ENCODE data around the gene RNF157.
"Not testable (repeated sequence)": the region's sequence is repeated elsewhere in the genome, so short reads cannot be mapped to it uniquely, and the experiment has no call there.

The RNF157 gene

GRCh38 chr17:76237859-76238313 lies 2.4 kb downstream of the RNF157 start:
- H3K36me3 ChIP-seq: peaks cover 4% of the 10 kb centered on the region
- H3K9me3 ChIP-seq (ENCODE audit: severe bottlenecking): peaks cover 4% of the 10 kb centered on the region
- no peak for DNase-seq
- H3K27ac ChIP-seq: no peak overlapping the region
- no peaks in the 10 kb centered on the region for H3K27me3 ChIP-seq (ENCODE audit: insufficient read depth, low read depth, severe bottlenecking)
- TF ChIP-seq CTCF (IDR thresholded peaks at IDR 0.05; ENCODE audit: low read depth, low read length): no peak
- H3K4me3 ChIP-seq (ENCODE audit: low read depth, low read length): no peak overlapping the region

- H3K27ac ChIP-seq: no peak overlapping the region
- H3K4me3 ChIP-seq (ENCODE audit: low read depth, low read length): no peak overlapping the region
- DNase-seq: no peak
- peaks cover 4% of the 10 kb centered on the region for H3K36me3 ChIP-seq
- TF ChIP-seq CTCF (IDR thresholded peaks at IDR 0.05; ENCODE audit: low read depth, low read length): no peak
- H3K27me3 ChIP-seq (ENCODE audit: insufficient read depth, low read depth, severe bottlenecking): no peaks in the 10 kb centered on the region
- peaks cover 4% of the 10 kb centered on the region for H3K9me3 ChIP-seq (ENCODE audit: severe bottlenecking)
These were observed 3.7 kb downstream of the RNF157 start for GRCh38 chr17:76236603-76237002.

- no peak for DNase-seq
- Histone ChIP-seq H3K9me3 (ENCODE audit: severe bottlenecking) (peaks cover 4% of the 10 kb centered on the region), H3K36me3 (peaks cover 2% of the 10 kb centered on the region), H3K4me3 (ENCODE audit: low read depth, low read length) (no peak overlapping the region), H3K27ac (no peak overlapping the region), H3K27me3 (ENCODE audit: insufficient read depth, low read depth, severe bottlenecking) (no peaks in the 10 kb centered on the region)
- TF ChIP-seq CTCF (IDR thresholded peaks at IDR 0.05; ENCODE audit: low read depth, low read length): no peak
These were observed 4.4 kb downstream of the RNF157 start for GRCh38 chr17:76235883-76236282.

DNA sequence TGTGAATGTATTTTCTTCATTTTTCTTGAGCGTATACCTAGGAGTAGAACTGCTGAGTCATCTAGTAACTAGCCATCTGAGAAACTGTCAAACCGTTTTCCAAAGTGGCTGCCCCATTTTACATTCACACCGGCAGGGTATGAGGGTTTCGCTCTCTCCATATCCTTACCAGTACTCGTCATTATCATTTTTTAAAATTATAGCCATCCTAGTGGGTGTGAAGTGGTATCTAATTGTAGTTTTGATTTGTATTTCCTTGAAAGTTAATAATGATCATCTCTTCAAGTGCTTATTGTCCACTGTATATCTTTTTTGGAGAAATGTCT lies 6.0 kb downstream of the RNF157 start:
- H3K9me3 ChIP-seq (ENCODE audit: severe bottlenecking): no peaks in the 10 kb centered on the region
- H3K4me3 ChIP-seq (ENCODE audit: low read depth, low read length): no peak overlapping the region
- no peak for TF ChIP-seq CTCF (IDR thresholded peaks at IDR 0.05; ENCODE audit: low read depth, low read length)
- no peaks in the 10 kb centered on the region; the same call in 1 of the 2 replicates for H3K36me3 ChIP-seq
- H3K27me3 ChIP-seq (ENCODE audit: insufficient read depth, low read depth, severe bottlenecking): no peaks in the 10 kb centered on the region
- no peak overlapping the region for H3K27ac ChIP-seq
- DNase-seq: no peak

DNA sequence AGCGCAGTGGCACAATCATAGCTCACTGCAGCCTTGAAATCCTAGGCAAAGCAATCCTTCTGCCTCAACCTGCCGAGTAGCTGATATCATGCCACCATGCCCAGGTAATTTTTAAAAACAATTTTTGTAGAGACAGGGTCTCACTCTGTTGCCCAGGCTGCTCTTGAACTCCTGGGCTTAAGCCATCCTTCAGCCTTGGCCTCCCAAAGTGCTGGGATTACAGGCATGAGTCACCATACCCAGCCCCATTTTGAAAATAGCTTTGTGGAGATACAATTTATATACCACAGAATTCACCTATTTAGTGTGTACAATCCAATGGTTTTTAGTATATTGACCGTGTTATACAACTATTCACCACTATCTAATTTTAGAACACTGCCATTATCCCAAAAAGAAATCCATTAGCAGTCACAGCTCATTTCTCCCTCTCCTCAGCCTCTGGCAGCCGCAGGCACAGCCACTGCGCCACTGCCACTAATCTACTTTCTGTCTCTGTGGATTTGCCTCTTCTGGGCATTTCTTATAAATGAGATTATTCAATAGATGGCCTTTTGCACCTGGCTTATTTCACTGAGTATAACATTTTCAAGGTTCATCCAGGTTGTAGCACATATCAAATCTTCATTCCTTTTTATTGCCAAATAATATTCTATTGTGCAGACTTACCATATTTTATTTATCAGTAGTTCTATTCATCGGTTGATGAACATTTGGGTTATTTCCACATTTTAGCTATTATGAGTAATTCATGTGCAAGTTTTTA lies 6.5 kb downstream of the RNF157 start:
- H3K27me3 ChIP-seq (ENCODE audit: insufficient read depth, low read depth, severe bottlenecking): no peaks in the 10 kb centered on the region
- no peaks in the 10 kb centered on the region; the same call in 1 of the 2 replicates for H3K36me3 ChIP-seq
- no peak for TF ChIP-seq CTCF (IDR thresholded peaks at IDR 0.05; ENCODE audit: low read depth, low read length)
- no peaks in the 10 kb centered on the region for H3K9me3 ChIP-seq (ENCODE audit: severe bottlenecking)
- no peak for DNase-seq
- H3K4me3 ChIP-seq (ENCODE audit: low read depth, low read length): no peak overlapping the region
- no peak overlapping the region for H3K27ac ChIP-seq

DNA sequence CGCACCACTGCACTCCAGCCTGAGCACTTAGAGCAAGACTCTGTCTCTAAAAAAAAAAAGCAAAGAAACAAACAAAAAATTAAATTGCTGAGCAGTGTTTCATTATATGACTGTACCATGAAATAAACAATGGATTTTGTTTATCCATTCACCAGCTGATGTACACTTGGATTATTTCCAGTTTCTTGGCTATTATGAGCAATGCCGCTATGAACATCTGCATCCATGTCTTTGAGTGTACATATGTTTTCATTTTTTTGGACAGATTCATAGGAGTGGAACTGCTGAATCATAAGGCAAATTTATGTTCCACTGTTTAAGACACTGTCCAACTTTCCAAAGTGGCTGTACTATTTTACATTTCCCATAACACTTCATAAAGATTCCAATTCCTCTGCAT lies 8.0 kb downstream of the RNF157 start:
- Histone ChIP-seq H3K4me3 (ENCODE audit: low read depth, low read length) (no peak overlapping the region), H3K9me3 (ENCODE audit: severe bottlenecking) (no peaks in the 10 kb centered on the region), H3K27ac (no peak overlapping the region), H3K27me3 (ENCODE audit: insufficient read depth, low read depth, severe bottlenecking) (no peaks in the 10 kb centered on the region), H3K36me3 (no peaks in the 10 kb centered on the region)
- DNase-seq: no peak
- no peak for TF ChIP-seq CTCF (IDR thresholded peaks at IDR 0.05; ENCODE audit: low read depth, low read length)

GRCh38 chr17:76226749-76227148 lies 13.5 kb downstream of the RNF157 start:
- not testable (repeated sequence) for H3K9me3 ChIP-seq (ENCODE audit: severe bottlenecking); DNase-seq; H3K27me3 ChIP-seq (ENCODE audit: insufficient read depth, low read depth, severe bottlenecking); H3K27ac ChIP-seq; H3K4me3 ChIP-seq (ENCODE audit: low read depth, low read length); H3K36me3 ChIP-seq

- not testable (repeated sequence) for H3K9me3 ChIP-seq (ENCODE audit: severe bottlenecking); H3K4me3 ChIP-seq (ENCODE audit: low read depth, low read length); H3K36me3 ChIP-seq; H3K27me3 ChIP-seq (ENCODE audit: insufficient read depth, low read depth, severe bottlenecking); DNase-seq; H3K27ac ChIP-seq
These were observed 14.8 kb downstream of the RNF157 start for GRCh38 chr17:76225373-76226086.

Measured in WERI-Rb-1 (cell line).